SK-N-SH treated with all-trans-retinoic acid at 6 μM for 48 hours (cell line): ENCODE results near the gene CHST11.

Experiments used
- ARNTL ChIP-seq: fragments of 450-650 bp; formaldehyde crosslinking; IDR thresholded peaks from 2 replicates; pipeline ENCODE4 v1.5.0; 2020; ENCODE audit warnings: low read depth, mild to moderate bottlenecking, moderate library complexity, borderline replicate concordance
- CSDC2 ChIP-seq: fragments of 250-450 bp; sonication (Bioruptor Pico); IDR thresholded peaks from 2 replicates; pipeline ENCODE4 v1.5.0; 2020; ENCODE audit warnings: mild to moderate bottlenecking, moderate library complexity
- CSRNP3 ChIP-seq: fragments of 250-450 bp; sonication (Bioruptor Pico); IDR thresholded peaks from 2 replicates; pipeline ENCODE4 v1.5.1; 2021; ENCODE audit warnings: mild to moderate bottlenecking, moderate library complexity
- GLIS3 ChIP-seq: fragments of 250-450 bp; sonication (Bioruptor Pico); IDR thresholded peaks from 2 replicates; pipeline ENCODE4 v1.5.0; 2020; ENCODE audit warnings: mild to moderate bottlenecking, moderate library complexity
- PATZ1 ChIP-seq: fragments of 250-450 bp; sonication (Bioruptor Pico); IDR thresholded peaks from 2 replicates; pipeline ENCODE4 v1.8.0; 2020; ENCODE audit warnings: mild to moderate bottlenecking, moderate library complexity, borderline replicate concordance
- POU6F1 ChIP-seq: fragments of 250-450 bp; sonication (Bioruptor Pico); IDR thresholded peaks from 2 replicates; pipeline ENCODE4 v1.8.0; 2021; ENCODE audit warnings: low read depth, mild to moderate bottlenecking, moderate library complexity, borderline replicate concordance
- PPARA ChIP-seq: fragments of 250-450 bp; sonication (Bioruptor Pico); IDR thresholded peaks from 2 replicates; pipeline ENCODE4 v1.5.0; 2020; ENCODE audit warnings: mild to moderate bottlenecking, borderline replicate concordance
- RARB ChIP-seq: fragments of 250-450 bp; sonication (Bioruptor Pico); IDR thresholded peaks from 2 replicates; pipeline ENCODE4 v1.8.0; 2021; ENCODE audit warnings: mild to moderate bottlenecking, moderate library complexity
- SNAI2 ChIP-seq: fragments of 250-450 bp; sonication (Bioruptor Pico); IDR thresholded peaks from 2 replicates; pipeline ENCODE4 v1.5.0; 2020; ENCODE audit warnings: mild to moderate bottlenecking, moderate library complexity
- ZC3H10 ChIP-seq: fragments of 250-450 bp; sonication (Bioruptor Pico); IDR thresholded peaks from 2 replicates; pipeline ENCODE4 v1.5.1; 2021; ENCODE audit warnings: mild to moderate bottlenecking, moderate library complexity
- ZFP3 ChIP-seq: fragments of 250-450 bp; sonication (Bioruptor Pico); IDR thresholded peaks from 2 replicates; pipeline ENCODE4 v1.5.0; 2020; ENCODE audit warnings: mild to moderate bottlenecking, moderate library complexity
- ZNF70 ChIP-seq: fragments of 450-650 bp; formaldehyde crosslinking; IDR thresholded peaks from 2 replicates; pipeline ENCODE4 v1.5.0; 2020; ENCODE audit warnings: mild to moderate bottlenecking, moderate library complexity

GRCh38 chr12:104436790-104437189 lies 20.0 kb upstream of the CHST11 start:
- no peak for TF ChIP-seq ZNF70 (CRISPR knock-in tag)
- no peak for TF ChIP-seq ARNTL (CRISPR knock-in tag)
- no peak for TF ChIP-seq SNAI2 (CRISPR knock-in tag)
- TF ChIP-seq PATZ1 (CRISPR knock-in tag): no peak
- no peak for TF ChIP-seq POU6F1 (CRISPR knock-in tag)
- TF ChIP-seq CSDC2: no peak
- no peak for TF ChIP-seq GLIS3
- no peak for TF ChIP-seq ZFP3 (CRISPR knock-in tag)
- TF ChIP-seq ZC3H10 (CRISPR knock-in tag): no peak
- no peak for TF ChIP-seq RARB (CRISPR knock-in tag)
- no peak for TF ChIP-seq PPARA
- TF ChIP-seq CSRNP3 (CRISPR knock-in tag): no peak
